Small intestine (tissue), 7 donors: ENCODE results near the gene GRB2. TPM values are rescaled to one million over a fixed set of nuclear protein-coding genes. Genes with fewer than 3 reads are reported as not detected.

Experiments used
- DNase-seq, 2 donors: peaks; one replicate each; pipeline versions ENCODE4 v3.0.0 to v3.0.0-alpha.2; 2013
- FAIRE-seq: peaks from 2 replicates; lab custom pipeline; 2012; peaks lifted over from hg19 to GRCh38; lab: Jason Lieb, UNC
- H3K27ac ChIP-seq, 3 donors: one replicate each; pipeline ENCODE4 v1.5.1; 2013; ENCODE audit warnings: low read length in 2 of 3, mild to moderate bottlenecking in 2 of 3, control low read depth in 1 of 3, inconsistent platforms in 1 of 3, low read depth in 1 of 3, moderate library complexity in 1 of 3
- H3K27me3 ChIP-seq, 3 donors: one replicate each; pipeline ENCODE4 v1.6.1; 2013; ENCODE audit warnings: low read length in 3 of 3, inconsistent platforms in 1 of 3; ENCODE audit not compliant: control insufficient read depth in 3 of 3, insufficient read depth in 3 of 3
- H3K36me3 ChIP-seq, 3 donors: one replicate each; pipeline ENCODE4 v1.6.1; 2013; ENCODE audit warnings: low read length in 3 of 3, inconsistent platforms in 1 of 3, low read depth in 1 of 3, mild to moderate bottlenecking in 1 of 3, moderate library complexity in 1 of 3; ENCODE audit not compliant: control insufficient read depth in 3 of 3, insufficient read depth in 2 of 3
- H3K4me1 ChIP-seq, 3 donors: one replicate each; pipeline ENCODE4 v1.6.1; 2013; ENCODE audit warnings: low read length in 2 of 3, inconsistent platforms in 1 of 3, low read depth in 1 of 3, mild to moderate bottlenecking in 1 of 3, moderate library complexity in 1 of 3; ENCODE audit not compliant: control insufficient read depth in 3 of 3, insufficient read depth in 2 of 3
- H3K4me3 ChIP-seq, 3 donors: one replicate each; pipeline ENCODE4 v1.5.1; 2013; ENCODE audit warnings: low read length in 3 of 3, control low read depth in 1 of 3, inconsistent platforms in 1 of 3, low read depth in 1 of 3, mild to moderate bottlenecking in 1 of 3, moderate library complexity in 1 of 3
- H3K9me3 ChIP-seq, 2 donors: one replicate each; pipeline ENCODE4 v1.6.1; 2013; ENCODE audit warnings: low read depth in 1 of 2, low read length in 1 of 2; ENCODE audit not compliant: control insufficient read depth in 2 of 2, insufficient read depth in 1 of 2
- WGBS, 3 donors: extraction: QIAGEN DNeasy Blood & Tissue Kit; methylation state at CpG; one replicate each; pipeline ENCODE4 v1.1.7; 2013; 5-methylcytosine and 5-hydroxymethylcytosine counted together
- polyA plus RNA-seq, 4 donors: library from polyadenylated mRNA; stranded (reverse) in 3 of 4; unstranded in 1 of 4; fragments of 200-250 nt in 3 of 4; fragments of 120-200 nt in 1 of 4; gene quantifications; one replicate each; pipeline versions ENCODE4 v1.2.1 to v1.2.3, GENCODE V29; 2013
- donor health status: healthy with polysubstance abuse.
- donor health status: control.
- donor health status: control.
- donor health status: Bipolar disorder and iron deficiency.
- donor health status: healthy.

Gene GRB2
- polyA plus RNA-seq, 4 donors: 65.6 to 73.5 (median 68.0) TPM

DNA sequence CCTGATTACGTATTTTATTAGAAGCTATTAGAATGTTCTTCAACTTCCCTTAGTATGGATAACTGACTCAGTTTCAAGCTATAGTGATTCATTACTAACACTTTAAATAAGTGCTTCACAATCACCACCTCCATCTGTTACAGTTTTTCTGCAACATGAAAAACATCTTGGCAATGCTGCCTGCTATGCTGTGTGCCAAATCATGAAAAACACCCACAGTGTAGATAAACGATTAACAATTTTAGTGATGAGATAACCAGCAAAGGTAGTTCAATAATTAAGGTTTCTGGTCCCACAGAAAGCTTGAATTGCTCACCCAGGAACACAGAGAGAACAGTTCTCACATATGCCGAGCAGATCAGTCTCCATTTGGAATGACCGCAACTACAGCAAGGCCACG lies 64.8 kb downstream of the GRB2 start:
- no peak for FAIRE-seq
- Histone ChIP-seq H3K4me1 (peaks cover 0 to 4% (median 0%) of the 10 kb centered on the region in 3 donors), H3K9me3 (no peaks in the 10 kb centered on the region), H3K4me3 (no peak overlapping the region), H3K27ac (no peak overlapping the region), H3K36me3 (peaks cover 0 to 8% (median 0%) of the 10 kb centered on the region in 3 donors), H3K27me3 (no peaks in the 10 kb centered on the region)
- DNase-seq: no peak
- WGBS, 3 donors: 67 to 75% (median 71%) methylated on average over 5 of the region's 5 CpGs

DNA sequence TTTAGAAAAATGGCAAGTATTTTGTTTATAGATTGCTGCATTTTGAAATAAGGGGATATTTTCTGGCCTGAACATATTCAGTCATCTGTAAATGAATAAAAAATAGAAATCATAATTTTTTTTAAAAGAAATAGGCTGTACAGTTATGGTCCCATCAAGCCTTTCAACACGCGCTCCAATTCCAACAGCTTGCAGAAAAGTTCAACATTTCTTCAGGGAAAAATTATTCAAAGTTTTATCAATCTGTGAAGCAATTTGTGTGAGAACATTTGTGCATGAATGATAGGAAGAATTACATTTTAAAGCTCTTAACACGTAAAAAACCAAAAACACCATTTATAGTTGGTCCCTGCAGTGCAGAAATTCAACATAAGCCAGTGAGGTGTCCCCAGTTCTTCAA lies 65.5 kb downstream of the GRB2 start:
- 95 to 97% (median 96%) methylated on average over 3 of the region's 3 CpGs for WGBS, 3 donors
- FAIRE-seq (no peak), DNase-seq (no peak)
- Histone ChIP-seq H3K27me3 (no peaks in the 10 kb centered on the region), H3K4me3 (no peak overlapping the region), H3K27ac (no peak overlapping the region), H3K36me3 (peaks cover 0 to 8% (median 0%) of the 10 kb centered on the region in 3 donors), H3K9me3 (no peaks in the 10 kb centered on the region), H3K4me1 (peaks cover 0 to 3% (median 0%) of the 10 kb centered on the region in 3 donors)

DNA sequence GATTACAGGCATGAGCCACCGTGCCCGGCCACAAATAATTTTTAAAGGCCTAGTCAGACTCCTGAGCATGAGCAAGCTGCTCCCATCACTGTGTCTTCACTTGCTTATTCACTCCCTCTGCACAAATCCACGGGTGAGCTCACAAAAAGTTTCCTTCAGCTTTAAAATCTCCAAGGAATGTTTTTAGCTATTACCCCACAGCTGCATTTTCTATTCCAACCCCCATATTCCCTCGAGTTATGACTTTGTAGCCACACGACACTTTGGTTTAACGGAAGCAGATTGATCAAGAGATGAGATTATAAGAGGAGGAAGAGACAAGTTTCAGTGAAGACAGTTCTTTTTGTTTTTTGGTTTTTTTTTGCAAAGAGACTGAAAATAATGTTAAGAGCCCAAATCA lies 67.1 kb downstream of the GRB2 start:
- no peak overlapping the region for H3K27ac ChIP-seq
- H3K36me3 ChIP-seq: peaks cover 0 to 8% (median 0%) of the 10 kb centered on the region in 3 donors
- peaks cover 0 to 5% (median 0%) of the 10 kb centered on the region in 3 donors for H3K4me1 ChIP-seq
- H3K4me3 ChIP-seq: no peak overlapping the region
- H3K27me3 ChIP-seq: no peaks in the 10 kb centered on the region
- 55 to 72% (median 63%) methylated on average over 6 of the region's 6 CpGs for WGBS, 3 donors
- DNase-seq (no peak), FAIRE-seq (no peak)
- H3K9me3 ChIP-seq: no peaks in the 10 kb centered on the region

DNA sequence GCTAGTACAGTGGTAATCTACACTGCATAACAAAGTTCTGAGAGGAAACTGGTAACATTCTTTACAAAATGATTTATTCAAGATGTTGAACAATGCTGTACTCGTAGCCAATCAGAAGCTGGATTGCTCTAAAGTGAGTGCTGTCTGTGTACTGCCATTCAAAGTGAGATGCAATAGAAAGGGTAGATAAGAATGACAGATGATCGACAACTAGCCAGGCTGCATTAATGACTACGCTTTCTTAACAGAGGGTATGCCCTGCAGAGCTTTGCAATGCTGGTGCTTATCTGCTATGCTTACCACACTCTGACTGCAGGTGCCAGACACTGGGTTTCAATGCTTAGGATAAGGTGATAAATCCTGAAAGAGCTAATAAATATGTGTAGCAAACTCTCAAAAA lies 70.2 kb downstream of the GRB2 start:
- DNase-seq: peak in 1 of 2 donors; percentile 33
- H3K27me3 ChIP-seq: no peaks in the 10 kb centered on the region
- no peak overlapping the region for H3K4me3 ChIP-seq
- WGBS, 3 donors: 49 to 67% (median 61%) methylated on average over 3 of the region's 3 CpGs
- H3K4me1 ChIP-seq: peaks cover 0 to 5% (median 2%) of the 10 kb centered on the region in 3 donors
- H3K36me3 ChIP-seq: peaks cover 0 to 11% (median 4%) of the 10 kb centered on the region in 3 donors
- no peak overlapping the region for H3K27ac ChIP-seq
- no peaks in the 10 kb centered on the region for H3K9me3 ChIP-seq
- no peak for FAIRE-seq

DNA sequence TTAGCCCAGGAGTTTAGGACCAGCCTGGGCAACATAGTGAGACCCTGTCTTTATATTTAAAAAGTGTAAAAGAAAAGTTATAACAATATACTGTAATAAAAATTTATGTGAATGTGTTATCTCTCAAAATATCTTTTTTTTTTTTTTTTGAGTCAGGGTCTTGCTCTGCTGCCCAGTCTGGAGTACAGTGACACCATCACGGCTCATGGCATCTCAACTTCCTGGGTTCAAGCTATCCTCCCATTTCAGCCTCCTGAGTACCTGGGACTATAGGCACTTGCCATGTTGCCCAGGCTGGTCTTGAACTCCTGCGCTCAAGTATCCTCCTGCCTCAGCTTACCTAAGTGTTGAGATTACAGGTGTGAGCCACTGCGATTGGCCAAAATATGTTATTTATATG lies 70.8 kb downstream of the GRB2 start:
- 93 to 100% (median 97%) methylated on average over 3 of the region's 3 CpGs for WGBS, 3 donors
- Histone ChIP-seq H3K36me3 (peaks cover 0 to 13% (median 4%) of the 10 kb centered on the region in 3 donors), H3K27ac (no peak overlapping the region), H3K27me3 (no peaks in the 10 kb centered on the region), H3K9me3 (no peaks in the 10 kb centered on the region), H3K4me3 (no peak overlapping the region), H3K4me1 (peaks cover 0 to 5% (median 2%) of the 10 kb centered on the region in 3 donors)
- FAIRE-seq (no peak), DNase-seq (no peak)

DNA sequence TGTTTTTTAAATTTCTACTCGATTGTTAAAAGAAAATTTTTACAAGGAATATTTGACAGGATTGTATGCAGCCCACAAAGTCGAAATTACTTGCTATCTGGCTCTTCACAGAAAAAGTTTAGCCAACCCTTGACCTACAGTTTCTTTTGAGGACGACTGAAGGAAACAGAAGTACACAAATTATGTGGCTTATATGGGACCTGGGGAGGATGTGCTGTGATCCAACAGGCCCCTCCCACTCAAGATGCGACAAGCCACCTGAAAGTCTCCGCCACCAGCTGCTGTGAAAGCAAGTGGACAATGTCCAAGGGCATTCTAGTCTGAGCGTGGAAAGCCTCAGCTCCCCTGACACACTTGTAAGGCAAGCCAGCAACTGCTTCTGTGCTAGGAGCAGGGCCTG lies 73.8 kb downstream of the GRB2 start:
- FAIRE-seq (no peak), DNase-seq (no peak)
- Histone ChIP-seq H3K9me3 (no peaks in the 10 kb centered on the region), H3K4me3 (no peak overlapping the region), H3K27me3 (no peaks in the 10 kb centered on the region), H3K36me3 (peaks cover 0 to 21% (median 4%) of the 10 kb centered on the region in 3 donors), H3K4me1 (peaks cover 0 to 5% (median 2%) of the 10 kb centered on the region in 3 donors), H3K27ac (no peak overlapping the region)
- 72 to 77% (median 74%) methylated on average over 6 of the region's 6 CpGs for WGBS, 3 donors

DNA sequence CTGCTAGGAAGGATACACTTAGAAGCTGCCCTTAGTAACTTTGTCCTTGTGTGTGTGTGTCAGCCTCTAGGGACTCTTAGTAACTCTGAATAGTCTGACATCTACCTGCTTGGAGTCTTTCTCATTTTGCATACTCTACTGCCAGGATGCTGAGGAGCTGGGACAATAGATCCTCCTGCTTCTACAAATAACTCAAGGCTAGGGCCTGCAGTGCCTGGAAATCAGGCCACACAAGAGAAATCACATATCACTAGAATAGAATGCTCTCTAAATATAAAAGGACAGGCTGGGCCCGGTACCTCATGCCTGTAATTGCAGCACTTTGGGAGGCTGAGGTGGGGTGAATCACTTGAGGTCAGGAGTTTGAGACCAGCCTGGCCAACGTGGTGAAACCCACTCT lies 77.7 kb downstream of the GRB2 start:
- Histone ChIP-seq H3K4me3 (no peak overlapping the region), H3K27me3 (no peaks in the 10 kb centered on the region), H3K9me3 (no peaks in the 10 kb centered on the region), H3K4me1 (peaks cover 0 to 7% (median 2%) of the 10 kb centered on the region in 3 donors), H3K27ac (no peak overlapping the region), H3K36me3 (peaks cover 0 to 52% (median 4%) of the 10 kb centered on the region in 3 donors)
- FAIRE-seq: no peak
- no peak for DNase-seq
- WGBS, 3 donors: 72 to 82% (median 79%) methylated on average over 2 of the region's 2 CpGs

DNA sequence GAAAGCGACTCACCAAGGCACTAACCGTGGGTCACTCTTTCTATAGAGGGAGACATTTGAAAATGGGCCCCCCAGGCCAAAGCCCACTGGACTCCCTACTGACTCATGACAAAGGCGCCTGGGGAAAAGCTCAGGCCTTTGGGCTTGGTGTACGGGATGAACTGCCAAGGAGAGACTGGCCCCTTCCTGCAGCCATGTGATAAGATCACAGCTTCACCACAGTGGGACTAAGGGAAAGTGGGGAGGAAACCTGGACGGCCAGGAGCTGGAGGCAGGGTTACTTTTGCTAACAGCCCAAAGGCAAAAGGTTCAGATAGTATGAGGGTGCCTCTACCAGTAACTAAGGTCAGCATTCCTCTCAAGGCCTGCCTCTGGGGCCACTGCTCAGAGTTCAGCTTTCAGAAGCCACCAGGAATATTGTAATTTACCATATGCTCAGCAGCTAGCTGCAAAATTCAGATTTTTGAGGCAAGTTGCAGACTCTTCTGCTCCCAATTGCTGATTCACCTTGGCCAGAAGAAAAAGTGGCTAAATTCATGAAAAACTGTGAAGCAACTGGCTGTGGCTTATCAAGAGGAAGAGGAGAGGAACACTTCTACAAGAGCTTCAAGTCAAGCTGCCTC lies 79.1 kb downstream of the GRB2 start:
- peak in 1 of 2 donors; percentile 50 for DNase-seq
- Histone ChIP-seq H3K4me1 (peaks cover 0 to 7% (median 0%) of the 10 kb centered on the region in 3 donors), H3K9me3 (no peaks in the 10 kb centered on the region), H3K36me3 (peaks cover 0 to 58% (median 0%) of the 10 kb centered on the region in 3 donors), H3K27me3 (no peaks in the 10 kb centered on the region), H3K27ac (peak overlapping the region in 2 of 3 donors; percentile 8 to 41), H3K4me3 (no peak overlapping the region)
- WGBS, 3 donors: 68 to 84% (median 77%) methylated on average over 5 of the region's 5 CpGs
- FAIRE-seq: no peak
